ENCODE data around the gene GDPD5.

The GDPD5 gene

DNA sequence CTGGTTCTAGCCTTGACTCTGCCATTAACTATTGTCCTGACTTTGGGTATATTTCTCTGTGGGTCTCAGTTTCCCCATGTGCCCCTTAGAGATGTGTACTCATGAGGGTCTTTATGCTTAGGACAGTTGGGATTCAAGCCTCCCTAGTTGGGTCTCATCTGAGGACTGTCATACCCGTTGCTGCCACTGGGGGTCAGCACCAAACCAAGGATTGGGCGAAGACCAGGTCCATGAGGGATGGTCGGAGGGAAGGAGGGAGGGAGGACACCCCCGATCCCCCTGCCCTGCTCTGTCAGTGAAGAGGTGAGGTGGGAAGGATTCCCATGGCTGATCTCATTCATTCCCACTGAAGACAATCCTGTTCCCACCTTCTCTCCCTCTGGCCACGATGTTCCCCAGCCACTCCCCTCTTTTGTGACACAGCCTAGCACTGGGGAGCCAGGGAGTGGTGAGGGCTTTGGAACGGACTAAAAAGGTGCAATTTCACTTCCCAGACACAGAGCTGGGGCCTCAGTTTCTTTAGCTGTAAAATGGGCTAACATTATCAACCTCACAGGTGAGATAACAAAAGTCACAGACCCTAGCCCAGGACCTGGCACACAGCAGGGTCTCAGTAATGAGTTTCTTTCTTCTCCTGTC lies 80.3 kb downstream of the GDPD5 start:
- peak; percentile 41 for DNase-seq (ENCODE audit: low read depth)

- no peak for DNase-seq (ENCODE audit: low read depth)
These were observed 82.7 kb downstream of the GDPD5 start for GRCh38 chr11:75443043-75443442.

- DNase-seq (ENCODE audit: low read depth), result no peak
These were observed 83.4 kb downstream of the GDPD5 start for GRCh38 chr11:75442161-75442885.

DNA sequence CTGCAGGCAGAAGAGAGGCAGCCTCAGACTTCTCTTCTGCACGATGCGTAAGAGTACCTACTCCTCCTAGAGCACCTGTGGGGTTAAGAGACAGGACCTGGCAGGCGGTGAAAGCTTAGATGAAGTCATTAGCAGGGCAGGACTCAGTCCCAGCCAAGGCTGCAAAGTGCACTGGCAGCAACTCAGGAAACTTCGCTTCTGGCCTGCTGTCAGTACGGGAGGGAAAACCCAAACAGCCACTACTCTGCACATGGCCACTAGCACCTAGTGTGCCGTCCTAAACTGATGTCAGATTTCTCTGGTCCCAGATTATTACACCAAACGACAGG lies 84.0 kb downstream of the GDPD5 start:
- no peak for DNase-seq (ENCODE audit: low read depth)

GRCh38 chr11:75440960-75441803 lies 84.6 kb downstream of the GDPD5 start:
- DNase-seq (ENCODE audit: low read depth), result no peak

DNA sequence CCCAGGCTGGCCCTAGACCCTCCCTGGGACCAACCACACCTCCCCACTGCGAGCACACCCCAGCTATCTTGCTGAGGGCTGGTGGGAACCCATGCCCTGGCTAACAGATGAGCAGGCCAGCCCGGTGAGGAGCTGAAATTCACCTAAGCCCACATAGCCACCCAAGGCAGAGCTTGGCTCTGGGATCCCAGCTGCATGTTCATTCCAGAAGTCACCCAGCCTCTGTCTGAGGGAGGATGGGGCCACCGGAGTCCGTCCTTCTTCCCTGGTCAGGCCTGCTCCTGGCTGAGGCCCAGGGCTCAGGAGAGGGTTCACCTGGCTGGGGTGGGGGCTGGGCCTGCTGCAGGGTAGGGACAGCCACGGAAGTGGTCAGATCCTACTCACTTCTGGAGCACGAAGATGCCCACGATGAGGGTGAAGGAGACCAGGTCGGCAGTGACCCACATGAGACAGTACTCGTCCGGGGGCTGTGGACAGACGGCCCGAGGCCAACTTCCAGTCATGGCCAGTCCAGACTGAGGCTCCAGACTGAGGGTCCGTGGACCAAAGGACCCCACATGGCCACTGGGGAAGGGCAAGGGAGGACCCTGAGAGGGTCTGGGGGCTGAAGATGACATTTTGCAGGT lies 86.1 kb downstream of the GDPD5 start:
- no peak for DNase-seq (ENCODE audit: low read depth)

DNA sequence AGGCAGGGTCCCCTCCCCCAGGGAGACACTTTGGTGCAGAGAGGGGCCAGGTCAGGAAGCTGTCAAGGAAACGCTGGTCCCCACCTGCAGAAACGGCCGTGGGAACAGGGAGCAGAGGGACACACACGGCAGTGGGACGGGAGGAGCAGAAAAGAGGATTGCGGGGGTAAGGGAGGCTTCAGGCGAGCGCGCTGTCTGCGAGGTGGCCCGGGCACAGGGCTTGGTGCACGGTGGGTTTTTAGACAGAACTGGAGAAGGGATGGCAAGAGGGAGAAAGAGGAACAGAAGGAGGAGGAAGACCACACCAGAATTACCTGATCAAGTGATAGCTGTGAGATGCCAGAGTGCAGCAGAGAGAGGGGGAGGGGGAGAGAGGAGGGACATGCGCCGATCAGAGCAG lies 86.7 kb downstream of the GDPD5 start:
- DNase-seq (ENCODE audit: low read depth), result no peak

DNA sequence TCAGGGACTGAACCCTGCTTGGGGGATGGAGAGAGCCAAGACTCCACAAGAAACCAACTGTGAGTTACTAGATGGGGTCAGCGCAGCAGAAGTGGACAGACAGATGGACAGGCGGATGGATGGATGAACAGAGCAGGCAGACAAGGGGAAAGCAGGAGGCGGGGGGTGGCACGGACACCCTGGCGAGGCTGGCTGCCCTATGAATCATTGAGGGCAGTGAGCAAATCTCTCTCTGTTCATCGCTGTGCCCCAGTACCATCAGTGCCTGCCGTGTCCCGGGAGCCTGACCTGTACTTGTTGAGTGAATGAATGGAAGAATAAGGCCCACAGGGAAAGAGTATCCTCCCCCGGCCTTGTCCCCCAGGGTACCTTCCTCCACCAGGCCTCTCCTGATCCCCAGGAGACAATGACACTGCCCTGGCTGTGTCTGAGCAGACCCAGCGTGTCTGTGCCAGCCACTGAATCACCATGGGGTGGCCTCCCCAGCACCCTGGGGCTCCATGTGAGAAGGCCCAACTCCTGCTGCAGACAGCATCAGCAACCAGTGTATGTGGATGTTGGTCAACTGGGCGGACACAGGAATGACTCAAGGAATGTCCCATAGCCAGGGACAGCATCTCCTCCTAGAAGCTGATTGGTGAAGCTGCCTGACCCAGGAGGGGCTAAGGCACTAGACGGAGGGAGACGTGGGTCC lies 87.6 kb downstream of the GDPD5 start:
- DNase-seq (ENCODE audit: low read depth), result no peak

DNA sequence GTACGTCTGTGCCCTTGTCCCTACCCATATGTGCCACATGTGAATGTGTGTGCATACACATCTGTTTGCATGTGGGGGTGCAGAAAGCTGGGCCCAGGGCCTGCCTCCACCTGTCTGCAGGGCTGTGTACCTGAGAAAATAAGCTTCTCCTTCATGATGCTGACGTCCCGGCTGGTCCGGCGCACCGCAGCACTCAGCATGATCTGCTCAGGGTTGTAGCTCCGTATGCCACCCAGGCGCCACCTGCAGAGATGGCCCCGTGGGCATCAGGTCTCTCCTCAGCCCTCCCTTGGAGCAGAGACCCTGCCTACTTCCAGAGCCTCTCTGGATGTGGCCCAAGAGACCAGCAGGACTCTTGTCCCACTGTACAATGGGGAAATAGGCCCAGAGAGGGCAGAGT lies 88.9 kb downstream of the GDPD5 start:
- DNase-seq (ENCODE audit: low read depth), result no peak

DNA sequence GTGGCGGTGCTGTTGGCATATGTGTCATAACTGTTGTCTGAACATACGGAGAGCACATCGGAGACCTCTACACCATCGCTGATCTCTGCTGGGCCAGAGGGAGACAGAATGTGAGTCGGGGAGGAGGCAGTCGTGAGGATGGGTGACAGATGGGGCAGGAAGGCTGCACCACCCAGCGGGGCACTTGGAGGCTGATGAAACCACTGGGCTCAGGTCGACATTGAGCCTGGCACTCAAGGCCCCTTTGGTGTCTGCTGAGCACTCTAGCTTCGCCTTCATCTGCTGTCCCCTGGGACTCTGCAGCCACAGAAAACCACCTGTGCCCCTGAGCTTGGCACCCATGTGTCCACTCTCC lies 90.2 kb downstream of the GDPD5 start:
- no peak for DNase-seq (ENCODE audit: low read depth)

DNA sequence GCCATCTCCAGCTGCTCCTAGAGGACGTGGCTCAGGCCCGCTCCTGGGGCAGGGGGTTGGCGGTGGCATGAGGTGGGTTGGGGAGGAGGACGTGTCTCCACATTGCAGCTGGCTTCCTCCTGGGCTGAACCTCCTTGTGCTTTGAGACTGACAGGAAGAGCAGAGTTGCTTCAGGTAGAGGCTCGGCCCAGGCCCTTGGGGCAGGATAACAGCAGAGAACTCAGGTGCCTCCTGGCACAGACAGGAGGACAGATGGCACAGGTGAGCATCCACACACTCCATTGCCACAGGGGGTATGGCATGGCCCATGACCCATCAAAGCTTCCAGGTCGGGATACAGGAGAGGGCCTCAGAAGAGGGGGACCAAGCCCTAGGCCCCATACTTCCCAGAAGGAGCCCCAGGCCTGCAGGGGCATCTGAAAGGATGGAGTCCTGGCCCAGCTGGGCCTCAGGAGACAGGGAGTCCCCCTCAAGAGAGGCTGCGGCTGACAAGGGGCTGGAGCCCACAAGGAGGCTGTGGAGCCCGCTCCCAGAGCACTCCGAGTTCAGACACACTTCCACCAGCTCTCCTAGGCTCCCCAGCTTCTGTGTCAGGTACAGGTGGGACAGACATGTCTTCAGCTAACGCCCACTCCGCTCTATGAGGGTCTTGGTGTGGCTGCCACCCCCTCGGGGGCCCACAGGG lies 90.7 kb downstream of the GDPD5 start:
- no peak for DNase-seq (ENCODE audit: low read depth)

DNA sequence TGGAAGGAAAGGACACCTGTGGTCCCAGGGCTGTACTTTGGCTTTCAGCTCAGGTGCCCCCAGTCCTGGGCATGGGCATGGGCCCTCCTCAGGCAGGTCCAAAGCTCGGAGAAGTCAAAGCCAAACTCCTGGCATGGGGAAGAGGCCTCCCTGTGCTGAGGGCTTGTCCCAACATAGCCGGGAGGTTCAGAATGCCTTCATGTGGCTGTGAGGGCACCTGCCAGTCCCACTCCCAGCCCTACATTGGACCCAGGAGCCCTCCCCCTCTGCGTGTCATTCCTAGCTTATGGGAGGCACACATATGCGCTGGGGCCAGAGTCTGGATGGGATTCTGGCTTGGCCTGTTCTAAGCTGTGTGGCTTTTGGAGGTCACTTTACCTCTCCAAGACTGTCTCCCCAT lies 91.7 kb downstream of the GDPD5 start:
- no peak for DNase-seq (ENCODE audit: low read depth)

DNA sequence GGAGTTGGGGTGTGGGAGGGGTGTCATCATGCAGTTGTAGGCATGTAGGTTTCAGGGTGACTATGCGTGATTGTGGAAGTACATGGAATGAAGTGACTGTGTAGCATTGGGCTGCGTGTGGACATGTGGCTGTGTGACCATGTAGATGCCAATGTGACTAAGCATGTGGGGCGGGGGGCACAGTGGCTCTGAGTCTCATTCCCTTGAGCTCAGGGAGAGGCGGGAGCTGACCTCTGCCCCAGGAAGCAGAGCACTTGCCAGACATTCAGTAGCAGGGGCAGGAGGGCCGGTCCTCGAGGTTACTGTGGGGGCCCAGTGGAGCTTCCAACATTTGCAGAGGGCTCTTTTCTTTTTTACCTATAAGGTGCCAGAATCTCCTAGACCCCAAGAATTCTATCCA lies 92.3 kb downstream of the GDPD5 start:
- DNase-seq (ENCODE audit: low read depth), result no peak

GRCh38 chr11:75432911-75433321 lies 92.8 kb downstream of the GDPD5 start, which contains the start of gene KLHL35:
Gene KLHL35 (minus strand): TSS chr11:75433203. CDS start chr11:75430629, 2,574 bp downstream.
- DNase-seq (ENCODE audit: low read depth), result no peak

DNA sequence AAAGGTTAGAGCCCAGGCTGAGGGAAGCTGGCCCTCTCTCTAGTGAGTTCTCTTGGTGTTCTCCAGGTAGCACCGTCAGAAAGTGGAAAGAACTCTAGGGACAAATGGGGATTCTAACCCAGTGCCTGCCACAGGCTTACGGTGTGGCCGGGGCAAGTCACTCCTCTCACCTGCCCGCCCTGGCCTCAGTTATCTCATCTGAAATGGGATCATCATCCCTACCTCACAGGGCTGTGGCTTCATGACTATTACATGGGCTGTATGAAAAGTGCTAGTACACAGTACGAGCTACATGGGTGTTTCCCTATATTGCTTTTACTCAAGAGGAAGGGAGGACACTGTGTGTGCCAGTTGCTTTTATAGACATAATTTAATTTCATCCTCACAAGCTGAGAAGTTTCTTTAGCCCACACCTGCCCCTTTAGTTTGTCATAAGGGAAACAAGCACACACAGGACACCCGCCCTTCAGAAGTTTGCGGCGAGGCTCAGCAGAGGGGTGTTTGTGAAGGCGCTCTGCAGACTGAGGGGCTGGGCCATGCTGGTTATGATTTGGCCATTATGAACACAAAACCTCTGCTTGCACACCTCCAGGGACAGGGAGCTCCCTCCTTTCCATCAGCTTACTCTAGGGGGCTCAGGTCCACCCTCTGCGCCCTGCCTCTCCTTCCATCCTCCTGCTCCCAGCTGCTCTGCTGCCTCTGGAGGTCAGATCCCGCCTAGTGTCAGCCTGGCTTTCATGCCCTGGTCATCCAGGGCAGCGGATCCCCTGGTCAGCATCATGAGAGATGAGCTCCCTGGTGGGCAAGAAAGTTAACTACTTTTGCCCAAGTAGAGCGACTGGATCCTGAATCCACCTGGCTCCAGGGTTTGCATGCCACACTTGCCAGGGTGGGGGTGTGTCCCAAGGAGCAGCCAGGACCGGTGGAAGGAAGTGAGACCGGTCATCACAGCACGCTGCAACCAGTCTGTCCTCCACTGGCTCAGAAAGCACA lies 93.9 kb downstream of the GDPD5 start:
- DNase-seq (ENCODE audit: low read depth), result no peak

- no peak for DNase-seq (ENCODE audit: low read depth)
These were observed 94.8 kb downstream of the GDPD5 start for GRCh38 chr11:75430714-75431532.

DNA sequence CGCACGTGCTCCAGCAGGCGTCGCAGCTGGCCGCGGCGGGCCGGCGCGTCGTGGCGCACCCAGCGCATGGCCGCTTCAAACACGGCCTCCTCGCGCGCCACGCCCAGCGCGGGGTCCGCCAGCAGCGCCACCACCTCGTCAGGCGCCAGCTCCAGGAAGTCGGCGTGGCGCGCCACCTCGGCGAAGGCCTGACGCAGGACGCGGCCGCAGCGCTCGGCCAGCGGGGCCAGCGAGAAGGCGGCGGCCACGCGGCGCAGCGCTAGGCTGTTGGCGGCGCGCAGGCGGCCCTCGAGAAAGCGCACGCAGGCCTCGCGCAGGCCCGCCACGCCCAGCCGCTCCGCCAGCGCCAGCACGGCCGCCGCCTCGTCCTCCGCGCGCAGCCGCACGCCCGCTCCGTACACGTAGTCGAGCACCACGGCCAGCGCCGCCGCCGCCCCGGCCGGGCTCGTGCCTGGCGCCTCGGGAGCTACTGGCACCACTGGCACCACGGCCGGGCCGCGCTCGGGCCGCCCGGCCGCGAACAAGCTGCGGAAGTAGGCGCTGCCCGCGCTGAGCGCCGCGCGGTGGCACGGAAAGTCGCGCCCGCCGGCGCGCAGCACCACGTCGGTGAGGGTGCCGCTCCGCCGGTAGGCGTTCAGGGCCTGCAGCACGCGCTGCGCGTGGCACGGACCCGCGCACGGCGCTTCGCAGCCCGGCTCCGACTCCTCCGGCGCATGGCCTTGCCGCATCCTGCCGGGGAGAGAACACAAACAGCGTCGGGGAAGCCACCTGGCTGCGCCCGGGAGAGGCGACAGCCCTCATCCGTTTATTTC lies 95.6 kb downstream of the GDPD5 start:
- DNase-seq (ENCODE audit: low read depth), result peak; percentile 83

DNA sequence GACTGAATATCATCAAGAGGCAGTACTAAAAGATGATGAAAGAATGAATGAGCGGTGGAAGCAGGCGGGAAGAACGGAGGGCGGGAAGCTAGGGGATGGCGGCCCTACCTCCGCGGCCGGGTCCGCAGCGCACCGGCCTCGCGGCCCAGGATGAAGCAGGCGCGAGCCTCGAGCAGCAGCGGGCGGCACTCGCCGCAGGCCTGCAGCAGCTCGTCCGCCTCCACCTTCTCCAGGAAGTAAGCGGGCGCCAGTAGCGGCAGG lies 96.2 kb downstream of the GDPD5 start:
- no peak for DNase-seq (ENCODE audit: low read depth)

All from CMK (cell line).